AG09319 (cell line): ENCODE data around the gene GADD45G.

ENCODE experiments used
- DNase-seq: peaks from one replicate; pipeline ENCODE4 v3.0.0-alpha.2; 2010; ENCODE audit warnings: low read depth; ENCODE audit errors: extremely low read depth
- TF ChIP-seq, protein P1 (sequence below): IDR thresholded peaks from 2 replicates; pipeline ENCODE4 v1.5.1; 2011; ENCODE audit warnings: low read depth, mild to moderate bottlenecking, inconsistent platforms, low read length, moderate library complexity

The GADD45G gene

DNA sequence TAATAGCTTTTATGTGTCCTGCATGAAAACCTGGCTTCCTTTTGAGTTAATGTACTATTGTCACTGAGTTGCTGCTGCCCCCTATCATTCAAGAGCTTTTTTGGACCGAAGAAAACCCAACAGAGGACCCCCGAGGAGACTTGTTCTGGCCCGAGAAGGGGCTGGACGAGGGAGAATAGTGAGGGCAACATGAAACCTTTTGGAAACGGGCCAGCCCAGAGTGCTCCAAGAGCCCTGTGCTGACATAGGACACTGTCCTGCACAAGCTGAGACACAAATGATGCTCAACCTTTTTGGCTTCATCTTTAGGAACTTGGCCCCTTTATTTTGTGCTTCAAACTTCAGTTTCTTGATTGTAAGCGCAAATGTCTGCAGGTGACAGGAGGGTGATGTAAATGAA, 4.0 kb upstream of the GADD45G start:
- no peak for DNase-seq
- TF ChIP-seq, protein P1, sequence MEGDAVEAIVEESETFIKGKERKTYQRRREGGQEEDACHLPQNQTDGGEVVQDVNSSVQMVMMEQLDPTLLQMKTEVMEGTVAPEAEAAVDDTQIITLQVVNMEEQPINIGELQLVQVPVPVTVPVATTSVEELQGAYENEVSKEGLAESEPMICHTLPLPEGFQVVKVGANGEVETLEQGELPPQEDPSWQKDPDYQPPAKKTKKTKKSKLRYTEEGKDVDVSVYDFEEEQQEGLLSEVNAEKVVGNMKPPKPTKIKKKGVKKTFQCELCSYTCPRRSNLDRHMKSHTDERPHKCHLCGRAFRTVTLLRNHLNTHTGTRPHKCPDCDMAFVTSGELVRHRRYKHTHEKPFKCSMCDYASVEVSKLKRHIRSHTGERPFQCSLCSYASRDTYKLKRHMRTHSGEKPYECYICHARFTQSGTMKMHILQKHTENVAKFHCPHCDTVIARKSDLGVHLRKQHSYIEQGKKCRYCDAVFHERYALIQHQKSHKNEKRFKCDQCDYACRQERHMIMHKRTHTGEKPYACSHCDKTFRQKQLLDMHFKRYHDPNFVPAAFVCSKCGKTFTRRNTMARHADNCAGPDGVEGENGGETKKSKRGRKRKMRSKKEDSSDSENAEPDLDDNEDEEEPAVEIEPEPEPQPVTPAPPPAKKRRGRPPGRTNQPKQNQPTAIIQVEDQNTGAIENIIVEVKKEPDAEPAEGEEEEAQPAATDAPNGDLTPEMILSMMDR: no peak

DNA sequence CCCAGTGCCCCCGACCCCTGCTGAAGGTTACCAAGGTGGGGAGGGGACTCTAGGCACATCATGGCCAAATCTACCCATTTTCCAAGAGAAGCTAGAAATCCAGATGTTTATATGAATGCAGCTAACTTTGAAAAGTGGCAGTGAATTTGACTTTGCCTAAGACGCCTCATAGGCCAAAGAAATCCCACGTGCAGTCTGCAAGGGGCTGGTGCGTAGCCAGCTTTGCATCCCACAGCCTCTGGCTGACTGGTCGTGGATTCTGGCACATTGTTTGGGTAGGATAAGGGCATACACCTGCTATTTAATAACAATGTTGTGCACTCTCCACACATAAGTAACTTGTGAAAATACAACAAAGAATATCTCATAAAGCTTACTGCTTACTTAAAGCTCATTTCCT, 3.5 kb upstream of the GADD45G start:
- TF ChIP-seq, protein P1: no peak
- DNase-seq: no peak

DNA sequence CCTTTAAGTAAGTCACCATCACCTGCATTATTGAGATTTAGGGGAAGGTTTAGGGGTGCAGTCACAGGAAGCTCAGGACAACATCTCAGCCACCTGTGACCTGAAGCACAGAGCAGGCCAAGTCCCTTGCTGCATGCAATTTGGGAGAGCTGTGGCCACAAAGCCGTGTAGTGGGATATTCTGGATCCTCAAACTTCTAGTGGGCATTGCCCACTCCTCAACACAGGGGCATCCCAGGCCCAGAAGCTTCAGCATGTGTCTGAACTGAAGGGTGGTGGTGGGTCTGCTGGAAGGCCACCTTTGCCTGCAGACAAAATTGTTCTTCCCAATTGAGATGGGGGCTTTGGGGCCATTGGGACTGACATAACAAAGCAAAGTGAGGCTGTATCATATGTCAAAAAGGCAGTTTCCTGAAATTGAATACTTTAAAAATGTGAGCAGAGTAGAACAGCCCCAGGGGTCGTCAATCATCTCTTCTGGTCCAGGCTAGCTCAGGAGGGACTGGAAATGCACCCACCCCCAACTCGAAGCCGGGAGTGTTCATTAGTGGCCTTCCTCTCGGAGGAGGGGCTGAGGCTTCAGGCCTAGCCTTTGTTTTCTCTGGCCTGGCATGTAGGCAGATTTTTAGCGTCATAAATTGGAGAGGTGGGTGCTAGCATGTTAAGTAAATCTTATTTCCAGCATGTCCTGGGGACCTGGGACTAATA, 2.8 kb upstream of the GADD45G start:
- TF ChIP-seq, protein P1: no peak
- DNase-seq: no peak

DNA sequence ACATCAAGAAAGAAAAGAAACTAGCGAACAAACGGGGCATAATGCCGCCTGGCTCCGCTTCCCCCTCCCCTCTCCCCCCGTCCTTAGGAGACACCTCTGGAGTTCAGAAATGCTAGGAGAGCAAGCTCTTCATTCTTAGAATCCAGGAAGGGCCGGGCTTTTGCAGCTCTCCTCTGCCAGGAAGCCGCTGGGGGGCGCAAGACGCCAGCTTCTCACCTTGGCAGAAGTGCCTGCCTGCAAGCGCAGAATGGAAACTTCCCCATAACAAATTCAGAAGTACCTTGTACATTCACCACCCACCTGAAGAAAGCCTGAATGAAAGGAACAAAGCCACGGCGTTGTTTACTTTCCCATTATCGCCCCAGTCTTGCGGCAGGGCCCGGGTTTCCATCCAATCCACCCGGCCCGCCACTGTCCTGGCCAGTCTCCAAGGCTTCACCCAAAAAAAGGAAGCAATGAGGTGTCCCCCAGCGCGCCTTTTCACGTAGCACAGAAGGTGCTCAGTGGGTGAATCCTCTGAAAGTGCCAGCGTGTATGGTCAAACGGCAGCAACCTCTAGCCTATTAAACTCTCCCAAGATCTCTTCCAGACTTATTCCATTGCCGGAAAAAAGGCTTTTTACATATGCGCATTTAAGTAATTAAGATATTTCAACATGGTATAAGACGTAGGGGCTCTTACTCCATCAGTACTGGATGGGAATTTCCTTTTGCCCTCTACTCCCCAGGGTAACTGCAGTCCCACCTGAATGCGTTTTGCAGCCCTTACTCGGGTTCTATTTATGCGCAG, 1.6 kb upstream of the GADD45G start:
- TF ChIP-seq, protein P1: peak; percentile 97
- DNase-seq: peak; percentile 62

DNA sequence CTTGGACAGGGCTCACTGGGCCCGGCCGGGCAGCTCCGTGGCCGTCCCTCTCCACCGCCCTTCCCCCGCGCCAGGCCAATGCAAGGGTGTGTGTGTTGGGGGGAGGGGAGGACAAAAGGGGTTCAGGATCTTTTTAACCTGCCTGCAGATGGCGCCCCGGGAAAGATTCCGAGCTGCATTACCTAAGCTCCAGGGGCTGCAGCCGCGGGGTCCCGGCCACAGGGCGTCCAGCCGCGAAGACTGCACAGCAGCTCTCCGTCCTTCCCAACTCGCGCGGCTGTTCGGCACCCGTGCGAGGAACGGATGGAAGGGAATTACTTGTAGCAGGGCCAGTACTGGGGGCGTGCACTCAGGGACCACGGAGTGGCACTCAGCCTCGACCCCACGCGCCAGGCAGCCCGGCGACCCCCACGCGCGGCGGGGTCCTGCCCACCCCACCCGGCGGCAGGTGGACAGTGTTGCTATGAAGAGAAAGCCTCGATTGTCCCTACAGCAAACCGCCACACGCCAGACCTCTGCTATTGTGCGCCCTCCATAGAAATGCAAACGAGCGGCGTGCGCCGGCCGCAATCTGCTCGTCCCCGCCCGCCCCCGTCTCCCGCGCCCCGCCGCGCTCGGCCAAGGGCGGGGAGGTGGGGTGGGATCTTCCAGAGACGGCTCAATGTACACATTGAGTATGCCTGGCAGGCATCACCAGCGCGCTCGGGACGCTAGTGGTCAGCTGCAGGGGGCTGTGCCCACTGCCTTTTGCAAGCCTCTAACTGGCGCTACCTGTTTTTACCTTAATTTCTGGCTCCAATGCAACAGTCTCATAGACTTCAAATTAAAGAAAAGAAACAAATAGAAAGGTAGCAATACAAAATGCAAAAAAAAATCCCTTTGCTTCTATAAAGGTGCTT, 796 bp upstream of the GADD45G start:
- DNase-seq: no peak
- TF ChIP-seq, protein P1: peak; percentile 38

DNA sequence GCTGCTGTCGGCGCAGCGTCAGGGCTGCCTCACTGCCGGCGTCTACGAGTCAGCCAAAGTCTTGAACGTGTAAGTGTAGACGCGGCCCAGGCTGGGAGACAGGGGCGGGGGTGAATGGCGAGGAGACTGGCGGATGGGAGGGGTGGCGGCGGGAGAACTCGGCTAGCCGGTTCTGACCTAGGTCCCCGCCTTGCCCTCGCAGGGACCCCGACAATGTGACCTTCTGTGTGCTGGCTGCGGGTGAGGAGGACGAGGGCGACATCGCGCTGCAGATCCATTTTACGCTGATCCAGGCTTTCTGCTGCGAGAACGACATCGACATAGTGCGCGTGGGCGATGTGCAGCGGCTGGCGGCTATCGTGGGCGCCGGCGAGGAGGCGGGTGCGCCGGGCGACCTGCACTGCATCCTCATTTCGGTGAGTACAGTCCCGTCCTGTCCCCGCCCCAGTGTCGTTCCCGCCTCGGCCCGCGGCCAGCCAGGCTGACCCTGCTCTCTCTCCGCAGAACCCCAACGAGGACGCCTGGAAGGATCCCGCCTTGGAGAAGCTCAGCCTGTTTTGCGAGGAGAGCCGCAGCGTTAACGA, 745 bp downstream of the GADD45G start:
- DNase-seq: no peak
- TF ChIP-seq, protein P1: no peak
